ENCODE data around the gene FLRT2. TPM values are rescaled to one million over a fixed set of nuclear protein-coding genes. Genes with fewer than 3 reads are reported as not detected.

Gene FLRT2
- total RNA-seq, 1 donor = 39.1 TPM

DNA sequence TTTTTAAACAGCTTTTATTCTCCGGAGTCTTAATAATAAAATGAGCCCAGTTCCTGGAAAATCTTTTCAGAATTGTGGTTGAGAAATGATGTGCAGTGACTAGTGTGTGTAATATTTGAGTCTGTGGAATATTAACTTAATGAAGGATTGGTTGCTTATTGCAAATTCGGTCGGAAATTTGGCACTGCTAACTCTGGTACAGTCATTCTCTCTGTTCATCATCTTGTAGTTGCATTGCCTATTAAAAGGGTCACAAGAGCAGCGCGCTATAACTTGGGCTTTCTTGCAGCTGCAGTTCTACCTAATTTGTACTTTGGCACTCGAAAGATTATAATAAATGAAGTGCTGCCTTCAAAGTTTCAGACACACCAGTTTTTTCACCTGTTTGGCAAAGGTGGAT lies 146.0 kb downstream of the FLRT2 start:
- H3K4me2 ChIP-seq (ENCODE audit: insufficient read depth, low read length) = no peak overlapping the region
- no peak overlapping the region for H2AFZ ChIP-seq (ENCODE audit: low read length)
- no peaks in the 10 kb centered on the region for H3K4me1 ChIP-seq (ENCODE audit: insufficient read depth, low read length)
- TF ChIP-seq, protein P1, sequence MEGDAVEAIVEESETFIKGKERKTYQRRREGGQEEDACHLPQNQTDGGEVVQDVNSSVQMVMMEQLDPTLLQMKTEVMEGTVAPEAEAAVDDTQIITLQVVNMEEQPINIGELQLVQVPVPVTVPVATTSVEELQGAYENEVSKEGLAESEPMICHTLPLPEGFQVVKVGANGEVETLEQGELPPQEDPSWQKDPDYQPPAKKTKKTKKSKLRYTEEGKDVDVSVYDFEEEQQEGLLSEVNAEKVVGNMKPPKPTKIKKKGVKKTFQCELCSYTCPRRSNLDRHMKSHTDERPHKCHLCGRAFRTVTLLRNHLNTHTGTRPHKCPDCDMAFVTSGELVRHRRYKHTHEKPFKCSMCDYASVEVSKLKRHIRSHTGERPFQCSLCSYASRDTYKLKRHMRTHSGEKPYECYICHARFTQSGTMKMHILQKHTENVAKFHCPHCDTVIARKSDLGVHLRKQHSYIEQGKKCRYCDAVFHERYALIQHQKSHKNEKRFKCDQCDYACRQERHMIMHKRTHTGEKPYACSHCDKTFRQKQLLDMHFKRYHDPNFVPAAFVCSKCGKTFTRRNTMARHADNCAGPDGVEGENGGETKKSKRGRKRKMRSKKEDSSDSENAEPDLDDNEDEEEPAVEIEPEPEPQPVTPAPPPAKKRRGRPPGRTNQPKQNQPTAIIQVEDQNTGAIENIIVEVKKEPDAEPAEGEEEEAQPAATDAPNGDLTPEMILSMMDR (IDR thresholded peaks at IDR 0.05; ENCODE audit: extremely low read depth, low read depth, low read length) = no peak
- H3K79me2 ChIP-seq (ENCODE audit: insufficient read depth, low read length) = no peaks in the 10 kb centered on the region
- H3K36me3 ChIP-seq (ENCODE audit: insufficient read depth, low read length) = no peaks in the 10 kb centered on the region
- no peak overlapping the region for H3K4me3 ChIP-seq (ENCODE audit: insufficient read depth, low read length)
- no peak for DNase-seq (ENCODE audit: insufficient read length, low spot score, missing footprints)
- H3K27me3 ChIP-seq (ENCODE audit: insufficient read depth, low read length) = no peaks in the 10 kb centered on the region
- H3K9me3 ChIP-seq (ENCODE audit: low read depth, low read length) = no peaks in the 10 kb centered on the region
- no peaks in the 10 kb centered on the region for H4K20me1 ChIP-seq (ENCODE audit: insufficient read depth, low read length)
- H3K27ac ChIP-seq (ENCODE audit: low read depth, low read length) = no peak overlapping the region

DNA sequence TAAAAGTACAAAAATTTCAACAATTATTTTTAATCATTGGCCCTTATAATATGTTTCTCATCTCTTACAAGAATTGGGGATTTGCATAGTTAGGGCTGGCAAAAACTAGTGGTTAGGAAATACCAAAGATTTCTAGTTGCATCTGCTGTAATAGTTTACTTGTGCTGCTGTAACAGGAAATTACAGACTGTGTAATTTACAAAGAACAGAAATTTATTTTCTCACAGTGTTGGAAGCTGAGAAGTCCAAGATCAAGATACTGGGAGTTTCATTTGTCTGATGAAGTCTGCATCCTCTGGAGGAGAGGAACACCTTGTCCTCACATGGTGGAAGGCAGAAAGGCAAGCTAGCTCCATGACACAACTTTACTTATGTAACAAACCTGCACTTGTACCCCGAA lies 157.0 kb downstream of the FLRT2 start:
- no peak for DNase-seq (ENCODE audit: insufficient read length, low spot score, missing footprints)
- Histone ChIP-seq H3K9me3 (ENCODE audit: low read depth, low read length) (no peaks in the 10 kb centered on the region), H4K20me1 (ENCODE audit: insufficient read depth, low read length) (no peaks in the 10 kb centered on the region), H3K4me3 (ENCODE audit: insufficient read depth, low read length) (no peak overlapping the region), H3K4me1 (ENCODE audit: insufficient read depth, low read length) (no peaks in the 10 kb centered on the region), H3K27ac (ENCODE audit: low read depth, low read length) (no peak overlapping the region), H2AFZ (ENCODE audit: low read length) (no peak overlapping the region), H3K27me3 (ENCODE audit: insufficient read depth, low read length) (no peaks in the 10 kb centered on the region), H3K4me2 (ENCODE audit: insufficient read depth, low read length) (no peak overlapping the region), H3K79me2 (ENCODE audit: insufficient read depth, low read length) (no peaks in the 10 kb centered on the region), H3K36me3 (ENCODE audit: insufficient read depth, low read length) (no peaks in the 10 kb centered on the region)
- TF ChIP-seq, protein P1 (IDR thresholded peaks at IDR 0.05; ENCODE audit: extremely low read depth, low read depth, low read length) = no peak

DNA sequence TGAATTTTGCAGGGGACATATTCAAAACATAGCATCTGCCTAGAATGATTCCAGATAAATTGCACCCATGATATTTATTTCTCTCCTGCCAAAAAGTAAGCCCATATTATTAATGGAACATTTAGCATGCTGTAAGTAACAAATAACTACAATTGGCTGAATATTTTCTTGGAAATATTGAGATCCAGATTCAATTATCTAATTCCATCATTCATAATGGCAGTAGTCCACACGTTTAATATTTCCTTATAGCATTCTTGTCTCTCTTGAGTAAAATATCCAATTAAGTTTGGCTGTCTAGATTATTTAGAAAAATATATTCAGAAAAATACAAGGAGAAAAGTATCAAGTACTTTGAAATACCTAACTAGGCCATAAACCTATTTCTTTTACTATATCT lies 157.5 kb downstream of the FLRT2 start:
- Histone ChIP-seq H3K79me2 (ENCODE audit: insufficient read depth, low read length) (no peaks in the 10 kb centered on the region), H3K27ac (ENCODE audit: low read depth, low read length) (no peak overlapping the region), H3K4me2 (ENCODE audit: insufficient read depth, low read length) (no peak overlapping the region), H3K36me3 (ENCODE audit: insufficient read depth, low read length) (no peaks in the 10 kb centered on the region), H2AFZ (ENCODE audit: low read length) (no peak overlapping the region), H3K27me3 (ENCODE audit: insufficient read depth, low read length) (no peaks in the 10 kb centered on the region), H3K9me3 (ENCODE audit: low read depth, low read length) (no peaks in the 10 kb centered on the region), H3K4me1 (ENCODE audit: insufficient read depth, low read length) (no peaks in the 10 kb centered on the region), H4K20me1 (ENCODE audit: insufficient read depth, low read length) (no peaks in the 10 kb centered on the region), H3K4me3 (ENCODE audit: insufficient read depth, low read length) (no peak overlapping the region)
- DNase-seq (ENCODE audit: insufficient read length, low spot score, missing footprints) = no peak
- TF ChIP-seq, protein P1 (IDR thresholded peaks at IDR 0.05; ENCODE audit: extremely low read depth, low read depth, low read length) = no peak

DNA sequence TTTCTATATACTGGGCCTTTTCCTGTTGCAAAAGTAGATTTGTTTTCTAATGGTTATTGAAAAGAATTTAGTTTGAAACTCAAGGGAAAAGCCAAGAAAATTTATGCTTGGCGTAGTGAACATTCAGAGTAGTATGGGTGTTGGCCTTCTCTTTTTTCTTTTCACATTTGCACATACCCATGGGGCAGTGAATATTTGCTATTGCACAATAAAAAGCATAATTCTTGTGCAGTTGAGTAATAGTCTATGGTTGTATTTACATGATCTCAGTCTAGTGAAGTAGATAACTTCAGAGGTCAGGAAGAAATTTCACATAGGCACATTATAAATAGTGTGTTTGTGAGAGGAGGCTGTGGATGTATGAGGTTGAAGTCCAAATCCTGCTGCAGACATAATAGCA lies 158.1 kb downstream of the FLRT2 start:
- Histone ChIP-seq H3K4me1 (ENCODE audit: insufficient read depth, low read length) (no peaks in the 10 kb centered on the region), H3K4me2 (ENCODE audit: insufficient read depth, low read length) (no peak overlapping the region), H3K79me2 (ENCODE audit: insufficient read depth, low read length) (no peaks in the 10 kb centered on the region), H3K36me3 (ENCODE audit: insufficient read depth, low read length) (no peaks in the 10 kb centered on the region), H3K27ac (ENCODE audit: low read depth, low read length) (no peak overlapping the region), H3K9me3 (ENCODE audit: low read depth, low read length) (no peaks in the 10 kb centered on the region), H4K20me1 (ENCODE audit: insufficient read depth, low read length) (no peaks in the 10 kb centered on the region), H3K27me3 (ENCODE audit: insufficient read depth, low read length) (no peaks in the 10 kb centered on the region), H3K4me3 (ENCODE audit: insufficient read depth, low read length) (no peak overlapping the region), H2AFZ (ENCODE audit: low read length) (no peak overlapping the region)
- TF ChIP-seq, protein P1 (IDR thresholded peaks at IDR 0.05; ENCODE audit: extremely low read depth, low read depth, low read length) = no peak
- peak; percentile 42 for DNase-seq (ENCODE audit: insufficient read length, low spot score, missing footprints)
